Epithelial cell of proximal tubule (primary cell): ENCODE results near the gene CPHXL. TPM values are rescaled to one million over a fixed set of nuclear protein-coding genes. Genes with fewer than 3 reads are reported as not detected.

Experiments
- DNase-seq: peaks from one replicate; pipeline ENCODE4 v3.0.0-alpha.2; 2011; ENCODE audit warnings: low read depth
- H3K4me3 ChIP-seq: 2 replicates; pipeline ENCODE4 v1.5.1; 2011; ENCODE audit warnings: low read depth, mild to moderate bottlenecking, low read length
- total RNA-seq: library from RNA; depleted of rRNA; stranded (reverse); fragments of >200 nt; gene quantifications from 2 replicates; pipeline ENCODE4 v1.2.3, GENCODE V29; 2015
- TF ChIP-seq, protein P1 (sequence below): conservative IDR thresholded peaks from 2 replicates; pipeline ENCODE4 v1.5.1; 2012; ENCODE audit warnings: low read depth, mild to moderate bottlenecking, low read length

Gene CPHXL
- not detected in 2 replicates for total RNA-seq

DNA sequence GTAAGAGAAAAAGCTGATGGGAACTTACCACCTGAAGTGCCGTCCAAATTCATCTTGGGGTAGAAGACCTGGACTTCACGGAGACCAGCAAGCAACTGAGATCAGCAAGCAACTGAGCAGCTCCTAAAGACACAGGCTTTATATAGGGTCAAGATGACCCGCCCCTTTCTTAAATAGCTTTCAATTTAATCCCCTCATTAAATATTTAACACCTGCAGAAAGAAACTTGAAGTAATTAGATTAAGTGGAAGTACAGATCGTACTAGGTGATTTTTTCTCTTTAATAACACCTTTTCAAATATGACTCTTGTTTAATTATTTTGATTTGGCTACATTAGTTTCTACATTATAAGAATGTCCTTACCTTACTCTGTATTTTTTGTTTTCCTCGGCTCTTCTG lies at the start of gene CPHXL:
Gene CPHXL, minus strand, starts transcription at position 101 of the 400 bp plus-strand sequence. Its CDS starts 48 bp downstream, at position 53.
- TF ChIP-seq, protein P1, sequence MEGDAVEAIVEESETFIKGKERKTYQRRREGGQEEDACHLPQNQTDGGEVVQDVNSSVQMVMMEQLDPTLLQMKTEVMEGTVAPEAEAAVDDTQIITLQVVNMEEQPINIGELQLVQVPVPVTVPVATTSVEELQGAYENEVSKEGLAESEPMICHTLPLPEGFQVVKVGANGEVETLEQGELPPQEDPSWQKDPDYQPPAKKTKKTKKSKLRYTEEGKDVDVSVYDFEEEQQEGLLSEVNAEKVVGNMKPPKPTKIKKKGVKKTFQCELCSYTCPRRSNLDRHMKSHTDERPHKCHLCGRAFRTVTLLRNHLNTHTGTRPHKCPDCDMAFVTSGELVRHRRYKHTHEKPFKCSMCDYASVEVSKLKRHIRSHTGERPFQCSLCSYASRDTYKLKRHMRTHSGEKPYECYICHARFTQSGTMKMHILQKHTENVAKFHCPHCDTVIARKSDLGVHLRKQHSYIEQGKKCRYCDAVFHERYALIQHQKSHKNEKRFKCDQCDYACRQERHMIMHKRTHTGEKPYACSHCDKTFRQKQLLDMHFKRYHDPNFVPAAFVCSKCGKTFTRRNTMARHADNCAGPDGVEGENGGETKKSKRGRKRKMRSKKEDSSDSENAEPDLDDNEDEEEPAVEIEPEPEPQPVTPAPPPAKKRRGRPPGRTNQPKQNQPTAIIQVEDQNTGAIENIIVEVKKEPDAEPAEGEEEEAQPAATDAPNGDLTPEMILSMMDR, result no peak
- H3K4me3 ChIP-seq, result no peak within 1 kb of the TSS
- no peak for DNase-seq

DNA sequence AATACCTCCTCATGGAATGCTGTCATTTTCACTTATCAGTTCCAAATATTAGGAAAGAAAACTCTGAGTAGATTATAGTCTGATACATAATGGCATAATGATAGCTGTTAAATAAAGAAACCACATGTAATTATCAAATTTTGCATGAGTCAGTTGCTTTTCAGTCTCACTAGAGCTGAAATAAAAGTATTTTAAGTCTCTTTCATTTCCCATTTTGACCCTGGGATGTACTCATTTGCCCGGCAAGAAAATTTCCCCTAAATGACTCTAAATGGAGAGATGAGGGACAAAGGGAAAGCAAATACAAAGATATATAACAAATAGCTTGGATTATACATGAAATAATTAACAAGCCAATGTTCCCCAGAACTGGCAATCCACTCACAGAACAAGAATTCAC lies 47.9 kb upstream of the CPHXL start:
- H3K4me3 ChIP-seq, result no peak overlapping the region
- no peak for DNase-seq
- TF ChIP-seq, protein P1, result no peak

DNA sequence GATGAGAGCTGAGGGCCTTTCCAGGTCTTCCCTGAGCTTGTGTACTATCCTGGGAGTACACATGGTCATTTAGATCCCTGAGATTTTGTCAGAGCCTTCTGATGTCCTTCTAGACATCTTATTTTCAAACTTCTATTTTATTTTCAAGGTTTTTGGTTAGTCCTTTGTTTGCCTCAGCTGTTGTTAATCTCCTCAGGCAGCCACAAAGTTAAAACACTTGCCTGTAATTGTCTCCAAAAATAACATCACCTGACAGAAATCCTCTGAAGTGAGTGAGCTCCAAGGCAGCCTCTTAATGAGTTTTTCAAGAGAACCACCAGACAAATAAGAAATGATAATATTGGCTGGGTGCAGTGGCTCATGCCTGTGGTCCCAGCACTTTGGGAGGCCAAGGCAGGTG lies 43.8 kb upstream of the CPHXL start:
- no peak for DNase-seq
- TF ChIP-seq, protein P1, result no peak
- H3K4me3 ChIP-seq, result no peak overlapping the region

DNA sequence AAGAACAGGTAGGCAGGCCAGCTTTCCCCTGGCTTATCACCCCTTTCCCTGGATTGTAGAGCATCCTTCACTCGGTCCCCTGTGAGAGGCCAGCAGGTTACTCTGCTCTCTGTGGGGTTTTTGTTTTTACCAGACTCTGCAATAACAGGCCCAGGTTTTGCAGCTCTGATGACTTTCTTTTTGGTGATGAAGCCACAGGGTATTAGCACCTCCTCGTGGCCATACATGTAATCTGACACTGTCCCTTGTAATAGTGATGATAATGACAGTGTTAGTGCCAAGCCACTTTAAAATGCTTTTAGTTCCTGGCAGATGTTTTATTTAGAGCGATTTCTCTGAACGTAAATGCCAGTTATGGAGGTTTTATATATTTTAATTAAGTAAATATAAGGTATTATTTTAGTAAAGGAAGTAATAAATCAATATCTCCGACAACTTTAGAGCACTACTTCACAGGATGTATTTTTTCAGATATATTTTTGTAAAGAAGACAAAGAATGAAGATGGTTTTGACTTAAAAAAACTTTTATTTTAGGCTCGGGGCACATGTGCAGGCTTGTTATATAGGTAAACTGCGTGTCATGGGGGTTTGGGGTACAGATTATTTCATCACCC lies 38.0 kb upstream of the CPHXL start:
- H3K4me3 ChIP-seq, result no peak overlapping the region
- TF ChIP-seq, protein P1, result peak; percentile 87
- DNase-seq, result peak; percentile 15

DNA sequence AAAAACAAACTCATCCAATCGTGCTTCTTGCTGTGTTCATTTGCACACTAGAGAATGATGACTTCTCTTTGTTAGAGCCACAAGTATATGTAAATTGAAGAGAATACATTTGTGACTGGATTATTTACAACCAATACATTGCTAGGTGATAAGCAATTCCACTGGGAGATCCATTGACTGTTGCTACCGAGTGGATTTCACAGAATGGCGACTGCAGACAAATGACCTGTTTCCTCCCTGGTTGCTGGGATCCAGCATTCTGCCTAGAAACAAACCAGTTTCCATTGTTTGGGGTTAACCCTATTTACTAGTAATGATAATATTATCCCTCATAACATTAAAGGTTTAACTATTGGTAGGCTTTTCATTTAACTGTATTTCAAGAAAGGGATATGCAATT lies 36.9 kb upstream of the CPHXL start:
- no peak for DNase-seq
- H3K4me3 ChIP-seq, result no peak overlapping the region
- TF ChIP-seq, protein P1, result no peak

DNA sequence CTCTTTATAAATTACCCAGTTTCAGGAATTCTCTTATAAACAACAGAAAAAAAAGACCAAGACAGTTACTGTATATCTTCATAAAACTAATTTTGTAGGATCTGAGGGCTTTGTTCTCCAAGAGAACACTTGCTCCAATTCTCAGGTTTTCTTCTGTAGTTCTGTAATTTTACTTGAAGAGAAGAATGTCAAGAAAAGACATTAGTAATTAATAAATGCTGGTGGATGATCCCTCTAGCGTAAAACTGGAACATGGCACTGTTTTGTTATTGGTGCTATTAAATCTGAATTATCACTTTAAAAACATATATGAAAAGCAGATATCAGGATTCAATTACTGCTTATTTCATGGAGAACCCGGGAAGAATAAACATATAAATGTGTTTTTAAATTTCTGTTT lies 36.5 kb upstream of the CPHXL start:
- TF ChIP-seq, protein P1, result no peak
- DNase-seq, result no peak
- no peak overlapping the region for H3K4me3 ChIP-seq

DNA sequence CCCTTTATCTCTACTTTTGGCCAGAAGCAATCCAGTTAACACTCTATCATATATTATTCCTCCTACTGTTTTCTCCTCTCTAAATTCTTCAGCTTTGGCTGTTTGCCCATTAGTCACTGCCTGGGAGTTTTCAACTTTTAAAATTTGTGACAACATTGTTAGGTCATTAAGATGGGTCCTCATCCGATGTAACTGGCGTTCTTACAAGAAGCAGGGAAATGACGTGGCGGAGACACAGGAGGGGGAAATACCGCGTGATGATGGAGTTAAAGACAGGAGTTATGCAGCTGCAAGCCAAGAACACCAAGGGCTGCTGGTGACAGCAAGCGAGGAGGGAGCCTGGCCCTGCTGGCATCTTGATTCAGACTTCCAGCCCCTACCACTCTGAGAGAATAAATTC lies 34.8 kb upstream of the CPHXL start:
- no peak for DNase-seq
- TF ChIP-seq, protein P1, result no peak
- H3K4me3 ChIP-seq, result no peak overlapping the region
